Panc1 (cell line): ENCODE results near the gene RAB23. TPM values are rescaled to one million over a fixed set of nuclear protein-coding genes. Genes with fewer than 3 reads are reported as not detected.

Experiments used
- ATAC-seq: fragments of 200-7000 bp; cut with Tn5 transposase; 2 replicates; pipeline ENCODE4 v1.9.1; 2020; ENCODE audit warnings: mild to moderate bottlenecking, moderate library complexity
- BruUV-seq: library from RNA; stranded (reverse); fragments of 400-500 nt; replicated peaks from 2 replicates; lab custom pipeline; 2021; lab: Mats Ljungman, UMichigan
- CTCF ChIA-PET: fragments of 300-600 bp; sonication (Branson Sonifier 250); formaldehyde crosslinking; loops from one replicate; lab custom pipeline; 2022; ENCODE audit warnings: antibody characterized with exemption; lab: Charles Lee
- POLR2A ChIA-PET: fragments of 300-600 bp; sonication (Branson Sonifier 250); formaldehyde crosslinking; loops from one replicate; lab custom pipeline; 2022; ENCODE audit warnings: antibody characterized with exemption; lab: Charles Lee
- DNase-seq: peaks from one replicate; pipeline ENCODE4 v3.0.0-alpha.2; 2010; ENCODE audit warnings: low read depth, low spot score
- H3K27ac ChIP-seq: 2 replicates; pipeline ENCODE4 v1.5.1; 2011; ENCODE audit warnings: mild to moderate bottlenecking, low read length, inconsistent platforms
- H3K27me3 ChIP-seq: fragments of 200-500 bp; sonication (Bioruptor generic); 2 replicates; pipeline ENCODE4 v1.6.0; 2014; ENCODE audit warnings: low read length, inconsistent platforms; ENCODE audit not compliant: control insufficient read depth, insufficient read depth
- H3K36me3 ChIP-seq: fragments of 200-500 bp; sonication (Bioruptor generic); 2 replicates; pipeline ENCODE4 v1.5.1; 2014; ENCODE audit warnings: inconsistent platforms, mild to moderate bottlenecking, low read length, moderate library complexity; ENCODE audit not compliant: control insufficient read depth, insufficient read depth
- H3K4me1 ChIP-seq: 2 replicates; pipeline ENCODE4 v1.5.1; 2011; ENCODE audit warnings: inconsistent platforms, mild to moderate bottlenecking, low read length, moderate library complexity; ENCODE audit not compliant: control insufficient read depth, insufficient read depth
- H3K4me3 ChIP-seq, 2 experiments: 2 replicates each; pipeline ENCODE4 v1.5.1; 2011 to 2012; ENCODE audit warnings: low read depth in 2 of 2, low read length in 2 of 2, mild to moderate bottlenecking in 2 of 2, inconsistent platforms in 1 of 2, moderate library complexity in 1 of 2
- H3K9me3 ChIP-seq: fragments of 200-500 bp; sonication (Bioruptor generic); 2 replicates; pipeline ENCODE4 v1.5.1; 2014; ENCODE audit warnings: low read depth, mild to moderate bottlenecking, inconsistent platforms, low read length, moderate library complexity; ENCODE audit not compliant: control insufficient read depth, insufficient read depth
- CTCF ChIP-seq: fragments of 450-650 bp; IDR thresholded peaks from 2 replicates; pipeline ENCODE4 v1.5.1; 2017; ENCODE audit warnings: mild to moderate bottlenecking
- POLR2AphosphoS5 ChIP-seq: IDR thresholded peaks from 2 replicates; pipeline ENCODE4 v1.6.1; 2012; ENCODE audit warnings: mild to moderate bottlenecking, low read depth, low read length, moderate library complexity
- REST ChIP-seq, 2 experiments: IDR thresholded peaks; 2 replicates each; pipeline ENCODE4 v1.6.1; 2011 to 2012; ENCODE audit warnings: low read depth in 2 of 2, control low read depth in 1 of 2, low read length in 1 of 2, mild to moderate bottlenecking in 1 of 2, moderate library complexity in 1 of 2; ENCODE audit not compliant: insufficient read depth in 1 of 2
- SIN3A ChIP-seq: IDR thresholded peaks from 2 replicates; pipeline ENCODE4 v1.6.1; 2012; ENCODE audit warnings: low read depth, mild to moderate bottlenecking, low read length, moderate library complexity, borderline replicate concordance; ENCODE audit not compliant: insufficient read depth
- TCF7L2 ChIP-seq: IDR thresholded peaks from 2 replicates; pipeline ENCODE4 v1.6.1; 2011; ENCODE audit warnings: mild to moderate bottlenecking, low read depth, low read length, inconsistent platforms
- in situ Hi-C: cut with HindIII; loops from 2 replicates; pipeline ENCODE4 v1.10.0; 2016; ENCODE audit warnings: low sequenced_read_pairs, low pct_unique_long_range_greater_than_20kb
- intact Hi-C: fragments of 100-400 bp; cut with micrococcal nuclease; formaldehyde crosslinking; loops from one replicate; pipeline ENCODE4 v1.10.0; 2022; ENCODE audit not compliant: unreplicated experiment
- total RNA-seq: library from RNA; stranded (reverse); gene quantifications from one replicate; pipeline ENCODE4 v1.2.1, GENCODE V29; 2021; ENCODE audit not compliant: unreplicated experiment

Gene RAB23
- total RNA-seq, 1 experiment from 2014 or later = 25.5 TPM

- H3K4me1 ChIP-seq = no peaks in the 10 kb centered on the region
- TF ChIP-seq CTCF (no peak), TCF7L2 (no peak), REST (IDR thresholded peaks at IDR 0.05; ENCODE audit: insufficient read depth in 1 of 2, low read depth in 2 of 2, low read length in 1 of 2) (no peak), POLR2AphosphoS5 (no peak), SIN3A (no peak)
- in situ Hi-C loops (no loop called here), intact Hi-C loops (no loop called here)
- no peaks in the 10 kb centered on the region for H3K36me3 ChIP-seq
- H3K4me3 ChIP-seq = no peak overlapping the region
- no TSS peak for BruUV-seq
- DNase-seq = no peak
- no peaks in the 10 kb centered on the region for H3K9me3 ChIP-seq
- ATAC-seq = no peak
- ChIA-PET POLR2A (no interaction called here), CTCF (no interaction called here)
- H3K27ac ChIP-seq = no peak overlapping the region
- no peaks in the 10 kb centered on the region for H3K27me3 ChIP-seq
Measured at GRCh38 chr6:57252975-57253374, 30.9 kb upstream of the RAB23 start.

- H3K9me3 ChIP-seq = no peaks in the 10 kb centered on the region
- BruUV-seq = no TSS peak
- no peaks in the 10 kb centered on the region for H3K4me1 ChIP-seq
- DNase-seq = no peak
- no peaks in the 10 kb centered on the region for H3K36me3 ChIP-seq
- TF ChIP-seq CTCF = no peak
- no peak for TF ChIP-seq SIN3A
- TF ChIP-seq TCF7L2 = no peak
- TF ChIP-seq REST (IDR thresholded peaks at IDR 0.05; ENCODE audit: insufficient read depth in 1 of 2, low read depth in 2 of 2, low read length in 1 of 2) = no peak
- TF ChIP-seq POLR2AphosphoS5 = no peak
- no peak for ATAC-seq
- H3K27me3 ChIP-seq = no peaks in the 10 kb centered on the region
- intact Hi-C loops (no loop called here), in situ Hi-C loops (no loop called here)
- no peak overlapping the region for H3K4me3 ChIP-seq
- ChIA-PET CTCF (interaction anchor here (0.6 kb wide), 1 partner anchor 231 kb away, joined by 3 read pairs; no protein-coding TSS in a partner anchor), POLR2A (no interaction called here)
- H3K27ac ChIP-seq = no peak overlapping the region
Measured at GRCh38 chr6:57252137-57252536, 30.0 kb upstream of the RAB23 start.
